GM13976 (cell line): ENCODE results near the gene NOL4L.

Source experiments
- DNase-seq: peaks from one replicate; pipeline ENCODE4 v3.0.0; 2012; ENCODE audit warnings: low spot score
- in situ Hi-C: fragments of 300-500 bp; cut with MboI; formaldehyde crosslinking; loops from one replicate; pipeline ENCODE4 v1.12.0; 2022; ENCODE audit warnings: low sequenced_read_pairs, mixed read lengths, inconsistent platforms; ENCODE audit not compliant: unreplicated experiment
- TF ChIP-seq, protein P1 (sequence below): IDR thresholded peaks from 2 replicates; pipeline ENCODE4 v1.5.1; 2012; ENCODE audit warnings: borderline replicate concordance, mild to moderate bottlenecking; ENCODE audit not compliant: insufficient read depth; ENCODE audit errors: extremely low read depth, missing control alignments, control extremely low read depth

NOL4L gene

DNA sequence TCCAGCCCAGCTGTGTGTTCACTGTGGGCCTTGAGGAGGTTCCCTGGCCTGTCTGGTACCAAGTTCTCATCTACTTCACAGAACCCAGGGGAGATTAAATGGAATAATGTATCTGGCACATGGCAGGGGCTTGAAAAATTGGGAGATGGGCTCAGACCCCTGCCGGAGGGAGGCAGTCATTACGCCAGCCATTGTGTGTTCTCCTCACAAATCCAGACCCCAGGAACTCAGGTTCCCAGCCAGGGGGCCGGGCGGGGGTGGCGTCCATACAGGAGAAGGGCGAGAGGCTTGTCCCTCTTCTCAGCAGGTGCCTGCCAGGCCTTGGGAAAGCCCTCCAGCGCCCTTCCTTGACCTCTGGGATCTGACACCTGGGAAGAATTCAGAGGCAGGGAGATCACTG, 8.1 kb downstream of the NOL4L start:
- in situ Hi-C loops = no loop called here
- TF ChIP-seq, protein P1, sequence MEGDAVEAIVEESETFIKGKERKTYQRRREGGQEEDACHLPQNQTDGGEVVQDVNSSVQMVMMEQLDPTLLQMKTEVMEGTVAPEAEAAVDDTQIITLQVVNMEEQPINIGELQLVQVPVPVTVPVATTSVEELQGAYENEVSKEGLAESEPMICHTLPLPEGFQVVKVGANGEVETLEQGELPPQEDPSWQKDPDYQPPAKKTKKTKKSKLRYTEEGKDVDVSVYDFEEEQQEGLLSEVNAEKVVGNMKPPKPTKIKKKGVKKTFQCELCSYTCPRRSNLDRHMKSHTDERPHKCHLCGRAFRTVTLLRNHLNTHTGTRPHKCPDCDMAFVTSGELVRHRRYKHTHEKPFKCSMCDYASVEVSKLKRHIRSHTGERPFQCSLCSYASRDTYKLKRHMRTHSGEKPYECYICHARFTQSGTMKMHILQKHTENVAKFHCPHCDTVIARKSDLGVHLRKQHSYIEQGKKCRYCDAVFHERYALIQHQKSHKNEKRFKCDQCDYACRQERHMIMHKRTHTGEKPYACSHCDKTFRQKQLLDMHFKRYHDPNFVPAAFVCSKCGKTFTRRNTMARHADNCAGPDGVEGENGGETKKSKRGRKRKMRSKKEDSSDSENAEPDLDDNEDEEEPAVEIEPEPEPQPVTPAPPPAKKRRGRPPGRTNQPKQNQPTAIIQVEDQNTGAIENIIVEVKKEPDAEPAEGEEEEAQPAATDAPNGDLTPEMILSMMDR = no peak
- DNase-seq = no peak

DNA sequence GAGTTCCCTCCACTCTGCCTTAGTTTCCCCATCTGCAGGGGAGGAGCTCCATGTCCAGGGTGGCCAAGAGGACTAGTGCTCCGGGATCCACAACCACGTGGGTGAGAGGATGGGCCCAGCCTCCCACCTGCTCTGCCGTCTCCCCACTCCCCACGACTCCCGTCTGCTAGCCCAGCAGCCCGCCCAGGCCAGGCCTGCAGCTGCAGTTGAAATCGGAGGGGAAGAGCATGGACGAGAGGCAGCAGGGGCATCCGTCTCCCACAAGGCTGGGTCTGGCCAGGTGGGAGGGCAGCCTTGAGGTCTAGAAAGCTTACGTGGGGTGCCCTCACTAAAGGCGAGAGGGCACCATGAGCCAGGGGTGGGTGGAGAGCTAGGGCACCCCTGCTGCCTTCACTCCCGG, 8.6 kb downstream of the NOL4L start:
- in situ Hi-C loops = no loop called here
- TF ChIP-seq, protein P1 = no peak
- DNase-seq = no peak

DNA sequence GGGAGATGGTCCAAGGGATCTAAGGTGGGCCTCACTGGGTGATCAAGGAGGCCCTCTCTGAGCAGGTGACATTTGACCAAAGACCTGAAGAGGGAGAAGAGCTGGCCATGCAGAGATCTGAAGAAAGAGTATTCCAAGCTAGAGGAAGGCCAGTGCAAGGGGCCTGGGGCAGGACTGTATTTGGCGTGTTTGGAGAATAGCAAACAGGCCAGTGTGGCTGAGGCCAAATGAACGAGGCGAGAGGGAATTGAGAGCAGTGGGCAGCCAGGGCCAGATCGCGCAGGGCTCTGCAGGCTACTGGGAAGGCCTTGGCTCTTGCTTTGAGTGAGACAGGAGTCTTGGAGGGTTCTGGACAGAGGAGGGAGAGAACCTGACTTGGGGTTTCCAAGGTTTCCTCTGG, 9.3 kb downstream of the NOL4L start:
- DNase-seq = no peak
- in situ Hi-C loops = no loop called here

DNA sequence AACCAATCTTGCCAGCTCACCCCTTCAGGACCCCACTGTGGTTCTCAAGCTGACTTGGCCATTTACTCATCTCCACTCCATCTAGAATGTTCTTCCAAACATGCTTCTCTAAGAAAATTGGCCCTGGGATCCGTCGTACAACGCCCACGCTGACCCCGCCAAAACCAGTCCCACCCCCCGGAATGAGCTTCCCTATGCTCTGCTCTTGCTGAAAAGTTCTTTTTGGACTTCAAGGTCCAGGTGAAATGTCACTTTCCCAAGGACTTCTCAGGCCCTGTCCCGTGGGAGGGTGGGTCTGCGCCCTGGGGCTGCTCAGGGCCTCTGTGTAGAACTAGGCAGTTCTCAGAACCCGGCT, 9.9 kb downstream of the NOL4L start:
- DNase-seq = no peak
- TF ChIP-seq, protein P1 = no peak
- in situ Hi-C loops = no loop called here

More for the DNA sequence above, 9.3 kb downstream of the NOL4L start:
- TF ChIP-seq, protein P1 = no peak

DNA sequence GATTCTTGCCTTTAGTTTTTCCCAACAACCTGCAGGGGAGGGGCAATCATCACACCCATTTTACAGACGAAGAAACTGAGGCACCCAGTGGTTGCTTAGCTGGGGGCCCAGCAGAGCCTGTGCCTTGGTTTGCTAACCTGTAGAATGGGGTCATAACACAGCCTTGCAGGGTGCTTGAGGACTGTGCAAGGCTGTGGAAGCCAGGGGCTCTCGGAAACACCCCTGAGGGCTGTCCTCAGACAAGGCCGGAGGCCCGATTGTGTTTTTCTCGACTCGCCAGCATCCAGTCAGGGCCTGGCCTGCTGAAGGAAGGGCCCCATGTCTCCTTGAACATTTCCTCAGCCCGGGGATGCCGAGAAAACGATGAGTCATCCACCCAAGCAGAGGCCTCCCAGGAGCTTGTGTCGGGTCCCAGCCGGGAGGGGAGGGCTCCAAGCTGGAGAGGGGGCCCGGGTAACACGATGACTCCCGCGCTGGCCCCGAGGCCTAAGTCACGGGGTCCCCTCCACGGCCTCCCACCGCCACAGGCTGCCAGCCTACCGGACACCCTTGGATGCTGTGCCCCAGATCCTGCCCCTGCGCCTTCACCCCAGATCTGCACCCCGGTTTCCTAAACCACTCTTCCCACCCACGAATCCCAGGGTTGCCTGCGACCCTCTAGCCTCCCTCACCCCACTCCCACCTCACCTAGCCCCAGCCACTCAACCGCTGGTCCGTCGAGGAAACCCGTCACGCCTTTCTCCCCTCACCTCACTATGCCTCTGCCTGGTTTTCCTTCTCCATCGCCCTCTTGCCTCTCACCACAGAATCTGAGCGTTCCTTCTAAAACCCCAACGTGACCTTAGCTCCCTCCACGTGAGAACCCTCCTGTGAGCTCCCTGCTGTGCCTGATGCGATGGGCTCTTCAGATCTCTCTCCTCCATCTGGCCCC, 10.6 kb downstream of the NOL4L start:
- in situ Hi-C loops = no loop called here
- DNase-seq = no peak
- TF ChIP-seq, protein P1 = no peak

DNA sequence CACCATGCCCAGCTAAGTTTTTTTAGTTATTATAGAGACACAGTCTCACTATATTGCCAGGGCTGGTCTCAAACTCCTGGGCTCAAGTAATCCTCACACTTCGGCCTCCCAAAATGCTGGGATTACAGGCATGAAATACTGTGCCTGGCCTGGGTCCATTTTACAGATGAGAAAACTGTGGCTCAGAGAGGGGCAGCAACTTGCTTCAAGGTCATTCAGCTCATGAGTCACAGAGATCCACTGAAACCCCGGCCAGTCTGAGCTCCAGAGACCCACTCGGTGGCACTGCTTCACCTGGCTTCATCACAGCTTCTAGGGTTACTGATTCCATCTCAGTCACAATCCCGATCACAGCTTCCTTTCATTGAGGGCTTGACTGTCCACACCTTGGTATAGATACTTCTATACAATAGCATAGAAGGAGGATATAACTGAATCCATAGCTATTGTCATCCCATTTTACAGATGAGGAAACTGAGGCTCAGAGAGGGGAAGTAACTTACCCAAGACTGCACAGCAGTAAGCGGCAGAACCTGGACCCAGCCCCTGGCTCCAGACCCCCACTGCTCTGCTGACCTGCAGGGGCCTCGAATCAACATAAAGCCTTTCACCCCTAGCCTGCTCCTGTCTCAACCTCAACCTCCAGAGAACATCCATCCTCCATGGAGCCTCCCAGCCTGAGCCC, 11.8 kb downstream of the NOL4L start:
- DNase-seq = no peak
- TF ChIP-seq, protein P1 = no peak
- in situ Hi-C loops = no loop called here
